Measurements from ENCODE around the gene UQCRQ. TPM values are rescaled to one million over a fixed set of nuclear protein-coding genes. Genes with fewer than 3 reads are reported as not detected.

The UQCRQ gene
- total and polyA plus RNA-seq, 4 donors: 62.5 to 2,326 (median 326) TPM

GRCh38 chr5:132824426-132824825 is 42.0 kb upstream of the UQCRQ start:
- WGBS: 93% methylated on average over 3 of the region's 3 CpGs
- Histone ChIP-seq H3K27ac (ENCODE audit: low read depth in 1 of 2, low read length in 2 of 2) (no peak overlapping the region), H3K27me3 (ENCODE audit: control insufficient read depth in 4 of 4, insufficient read depth in 4 of 4, low read length in 3 of 4) (no peaks in the 10 kb centered on the region), H3K4me1 (ENCODE audit: control insufficient read depth in 4 of 4, insufficient read depth in 4 of 4, low read length in 3 of 4) (peaks cover 4 to 39% (median 27%) of the 10 kb centered on the region in 4 donors), H3K9me3 (ENCODE audit: control insufficient read depth in 4 of 4, low read length in 3 of 4) (no peaks in the 10 kb centered on the region), H3K9ac (ENCODE audit: low read depth in 1 of 2, low read length in 2 of 2) (no peak overlapping the region), H3K36me3 (ENCODE audit: control insufficient read depth in 4 of 4, insufficient read depth in 3 of 4, low read depth in 1 of 4, low read length in 3 of 4) (peaks cover 11 to 22% (median 18%) of the 10 kb centered on the region in 4 donors), H3K4me3 (ENCODE audit: low read depth in 1 of 3, low read length in 3 of 3) (no peak overlapping the region)
- no peak for DNase-seq (ENCODE audit: low spot score)
- TF ChIP-seq SP1 (IDR thresholded peaks at IDR 0.05) (no peak), FOXA2 (IDR thresholded peaks at IDR 0.05) (no peak), GABPA (IDR thresholded peaks at IDR 0.05 in 1 of 2, conservative IDR thresholded peaks at IDR 0.05 in 1 of 2) (no peak), YY1 (IDR thresholded peaks at IDR 0.05) (no peak), EGR1 (IDR thresholded peaks at IDR 0.05; ENCODE audit: low read depth in 2 of 2) (no peak), CTCF (IDR thresholded peaks at IDR 0.05; ENCODE audit: low read depth, low read length, missing input control) (no peak), ZBTB33 (IDR thresholded peaks at IDR 0.05) (no peak), NR2F2 (IDR thresholded peaks at IDR 0.05) (no peak), HNF4A (conservative IDR thresholded peaks at IDR 0.05) (no peak), HNF4G (IDR thresholded peaks at IDR 0.05) (no peak), RAD21 (IDR thresholded peaks at IDR 0.05) (no peak), TAF1 (conservative IDR thresholded peaks at IDR 0.05) (no peak), ATF3 (IDR thresholded peaks at IDR 0.05) (no peak), MAX (IDR thresholded peaks at IDR 0.05) (no peak), RXRA (IDR thresholded peaks at IDR 0.05) (no peak)

GRCh38 chr5:132825033-132825833 is 41.2 kb upstream of the UQCRQ start:
- Histone ChIP-seq H3K27ac (ENCODE audit: low read depth in 1 of 2, low read length in 2 of 2) (no peak overlapping the region), H3K4me3 (ENCODE audit: low read depth in 1 of 3, low read length in 3 of 3) (peak overlapping the region in 1 of 3 donors; percentile 12), H3K4me1 (ENCODE audit: control insufficient read depth in 4 of 4, insufficient read depth in 4 of 4, low read length in 3 of 4) (peaks cover 2 to 37% (median 27%) of the 10 kb centered on the region in 4 donors), H3K27me3 (ENCODE audit: control insufficient read depth in 4 of 4, insufficient read depth in 4 of 4, low read length in 3 of 4) (no peaks in the 10 kb centered on the region), H3K36me3 (ENCODE audit: control insufficient read depth in 4 of 4, insufficient read depth in 3 of 4, low read depth in 1 of 4, low read length in 3 of 4) (peaks cover 11 to 22% (median 18%) of the 10 kb centered on the region in 4 donors), H3K9me3 (ENCODE audit: control insufficient read depth in 4 of 4, low read length in 3 of 4) (no peaks in the 10 kb centered on the region), H3K9ac (ENCODE audit: low read depth in 1 of 2, low read length in 2 of 2) (no peak overlapping the region)
- DNase-seq (ENCODE audit: low spot score): no peak
- 80% methylated on average over 71 of the region's 71 CpGs for WGBS
- TF ChIP-seq SP1 (IDR thresholded peaks at IDR 0.05) (no peak), EGR1 (IDR thresholded peaks at IDR 0.05; ENCODE audit: low read depth in 2 of 2) (no peak), JUND (IDR thresholded peaks at IDR 0.05) (no peak), YY1 (IDR thresholded peaks at IDR 0.05) (no peak), REST (IDR thresholded peaks at IDR 0.05) (no peak), FOXA2 (IDR thresholded peaks at IDR 0.05) (no peak), RXRA (IDR thresholded peaks at IDR 0.05) (no peak), GABPA (IDR thresholded peaks at IDR 0.05 in 1 of 2, conservative IDR thresholded peaks at IDR 0.05 in 1 of 2) (no peak), HNF4G (IDR thresholded peaks at IDR 0.05) (no peak), CTCF (IDR thresholded peaks at IDR 0.05; ENCODE audit: low read depth, low read length, missing input control) (no peak), TAF1 (conservative IDR thresholded peaks at IDR 0.05) (no peak), ZBTB33 (IDR thresholded peaks at IDR 0.05) (no peak), HNF4A (conservative IDR thresholded peaks at IDR 0.05) (no peak)
